Lung (tissue), 12 donors: ENCODE data around the gene GSTM4. TPM values are rescaled to one million over a fixed set of nuclear protein-coding genes. Genes with fewer than 3 reads are reported as not detected.
A peak's percentile ranks its signal among the peaks of the same experiment; 100 is the strongest.

Experiments used
- ATAC-seq: fragments of 200-7000 bp; cut with Tn5 transposase; one replicate; pipeline ENCODE4 v1.9.1; 2020; ENCODE audit warnings: moderate number of reproducible peaks; ENCODE audit not compliant: insufficient read depth, low FRiP score
- DNase-seq, 3 donors: peaks; one replicate each; pipeline ENCODE4 v3.0.0-alpha.2; 2013 to 2017
- H3K27ac ChIP-seq, 2 donors: one replicate each; pipeline ENCODE4 v1.5.1; 2013; ENCODE audit warnings: mild to moderate bottlenecking in 2 of 2, moderate library complexity in 2 of 2, control low read depth in 1 of 2, inconsistent platforms in 1 of 2, low read depth in 1 of 2, low read length in 1 of 2
- H3K27me3 ChIP-seq, 3 donors: one replicate each; pipeline ENCODE4 v1.5.1; 2013; ENCODE audit warnings: low read length in 2 of 3; ENCODE audit not compliant: control insufficient read depth in 3 of 3, insufficient read depth in 3 of 3
- H3K36me3 ChIP-seq, 4 donors: one replicate each; pipeline ENCODE4 v1.5.1; 2013; ENCODE audit warnings: low read length in 4 of 4, mild to moderate bottlenecking in 1 of 4, moderate library complexity in 1 of 4; ENCODE audit not compliant: control insufficient read depth in 4 of 4, insufficient read depth in 4 of 4
- H3K4me1 ChIP-seq, 5 donors: one replicate each; pipeline ENCODE4 v1.5.1; 2013; ENCODE audit warnings: low read length in 5 of 5, mild to moderate bottlenecking in 2 of 5, moderate library complexity in 1 of 5; ENCODE audit not compliant: control insufficient read depth in 5 of 5, insufficient read depth in 5 of 5
- H3K4me3 ChIP-seq: one replicate; pipeline ENCODE4 v1.5.1; 2013; ENCODE audit warnings: mild to moderate bottlenecking, control low read depth, moderate library complexity
- H3K9ac ChIP-seq, 2 donors: one replicate each; pipeline ENCODE4 v1.5.1; 2013; ENCODE audit warnings: low read length in 2 of 2, control low read depth in 1 of 2; ENCODE audit not compliant: insufficient read depth in 1 of 2
- H3K9me3 ChIP-seq, 4 donors: one replicate each; pipeline ENCODE4 v1.5.1; 2013; ENCODE audit warnings: low read length in 3 of 4, mild to moderate bottlenecking in 1 of 4, moderate library complexity in 1 of 4; ENCODE audit not compliant: control insufficient read depth in 4 of 4, insufficient read depth in 3 of 4
- WGBS, 2 donors: extraction: QIAGEN DNeasy Blood & Tissue Kit; methylation state at CpG; one replicate each; pipeline ENCODE4 v1.1.7; 2013; 5-methylcytosine and 5-hydroxymethylcytosine counted together
- polyA plus RNA-seq, 2 donors: library from polyadenylated mRNA; stranded (reverse); fragments of 200-250 nt; gene quantifications; one replicate each; pipeline ENCODE4 v1.2.1, GENCODE V29; 2013
- total RNA-seq, 2 donors: library from RNA; depleted of rRNA in 1 of 2; stranded (reverse); fragments of >200 nt in 1 of 2; gene quantifications; one replicate each; pipeline ENCODE4 v1.2.1, GENCODE V29; 2014 to 2021
- TF ChIP-seq, protein P1 (sequence below): IDR thresholded peaks from 2 replicates; pipeline ENCODE4 v1.5.1; 2012; ENCODE audit warnings: mild to moderate bottlenecking; ENCODE audit errors: control extremely low read depth, extremely low read depth
- donor health status: control.
- donor health status: control.
- donor health status: Bipolar disorder and iron deficiency.
- donor health status: healthy.
- donor health status: DM: yes; HTN: yes; CAD: no.

Gene GSTM4
- total and polyA plus RNA-seq, 4 donors, result 8.8 to 19.7 (median 17.9) TPM

DNA sequence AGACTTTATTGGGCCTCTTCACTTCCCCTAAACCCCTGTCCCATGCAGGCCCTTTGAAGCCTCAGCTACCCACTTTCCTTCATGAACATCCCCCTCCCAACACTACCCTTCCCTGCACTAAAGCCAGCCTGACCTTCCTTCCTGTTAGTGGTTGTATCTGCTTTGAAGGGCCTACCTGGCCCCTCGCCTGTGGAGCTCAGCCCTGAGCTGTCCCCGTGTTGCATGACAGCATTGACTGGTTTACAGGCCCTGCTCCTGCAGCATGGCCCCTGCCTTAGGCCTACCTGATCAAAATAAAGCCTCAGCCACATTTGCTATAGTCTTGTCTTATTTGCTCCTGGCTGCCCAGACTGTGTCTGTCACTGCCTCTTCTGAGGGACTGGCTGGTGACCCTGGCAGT is 5.5 kb downstream of the GSTM4 start:
- WGBS, 2 donors, result 76 to 79% methylated on average over 2 of the region's 2 CpGs
- no peak for ATAC-seq
- no peak overlapping the region for H3K4me3 ChIP-seq
- H3K27me3 ChIP-seq, result no peaks in the 10 kb centered on the region
- DNase-seq, result no peak
- no peaks in the 10 kb centered on the region for H3K9me3 ChIP-seq
- no peak overlapping the region for H3K9ac ChIP-seq
- peaks cover 0 to 6% (median 0%) of the 10 kb centered on the region in 5 donors for H3K4me1 ChIP-seq
- TF ChIP-seq, protein P1, sequence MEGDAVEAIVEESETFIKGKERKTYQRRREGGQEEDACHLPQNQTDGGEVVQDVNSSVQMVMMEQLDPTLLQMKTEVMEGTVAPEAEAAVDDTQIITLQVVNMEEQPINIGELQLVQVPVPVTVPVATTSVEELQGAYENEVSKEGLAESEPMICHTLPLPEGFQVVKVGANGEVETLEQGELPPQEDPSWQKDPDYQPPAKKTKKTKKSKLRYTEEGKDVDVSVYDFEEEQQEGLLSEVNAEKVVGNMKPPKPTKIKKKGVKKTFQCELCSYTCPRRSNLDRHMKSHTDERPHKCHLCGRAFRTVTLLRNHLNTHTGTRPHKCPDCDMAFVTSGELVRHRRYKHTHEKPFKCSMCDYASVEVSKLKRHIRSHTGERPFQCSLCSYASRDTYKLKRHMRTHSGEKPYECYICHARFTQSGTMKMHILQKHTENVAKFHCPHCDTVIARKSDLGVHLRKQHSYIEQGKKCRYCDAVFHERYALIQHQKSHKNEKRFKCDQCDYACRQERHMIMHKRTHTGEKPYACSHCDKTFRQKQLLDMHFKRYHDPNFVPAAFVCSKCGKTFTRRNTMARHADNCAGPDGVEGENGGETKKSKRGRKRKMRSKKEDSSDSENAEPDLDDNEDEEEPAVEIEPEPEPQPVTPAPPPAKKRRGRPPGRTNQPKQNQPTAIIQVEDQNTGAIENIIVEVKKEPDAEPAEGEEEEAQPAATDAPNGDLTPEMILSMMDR, result no peak
- peaks cover 0 to 10% (median 1%) of the 10 kb centered on the region in 4 donors for H3K36me3 ChIP-seq
- no peak overlapping the region for H3K27ac ChIP-seq

DNA sequence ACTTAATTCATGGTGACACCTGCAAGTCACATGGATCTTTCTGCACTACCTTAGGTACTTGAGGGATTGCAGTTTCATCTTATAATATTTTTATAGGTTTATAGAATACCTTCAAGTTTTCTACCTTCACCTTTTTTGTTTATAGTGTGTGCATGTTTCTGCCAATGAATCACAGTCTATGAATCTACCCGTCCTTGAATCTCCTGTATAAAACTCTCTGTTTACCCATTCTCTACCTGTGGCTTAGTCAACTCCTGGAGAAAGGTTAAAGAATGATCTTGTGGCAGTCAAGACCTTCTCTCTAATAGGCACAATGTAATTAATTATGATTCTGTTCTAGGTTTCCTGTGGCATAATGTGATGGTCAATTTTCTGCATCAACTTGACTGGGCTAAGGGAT is 8.8 kb downstream of the GSTM4 start:
- TF ChIP-seq, protein P1, result no peak
- no peak overlapping the region for H3K27ac ChIP-seq
- H3K27me3 ChIP-seq, result no peaks in the 10 kb centered on the region
- no peaks in the 10 kb centered on the region for H3K9me3 ChIP-seq
- 95 to 97% methylated on average over 1 of the region's 1 CpG for WGBS, 2 donors
- no peak overlapping the region for H3K9ac ChIP-seq
- ATAC-seq, result no peak
- peaks cover 0 to 7% (median 2%) of the 10 kb centered on the region in 5 donors for H3K4me1 ChIP-seq
- DNase-seq, result no peak
- H3K36me3 ChIP-seq, result peaks cover 0 to 4% (median 1%) of the 10 kb centered on the region in 4 donors
- no peak overlapping the region for H3K4me3 ChIP-seq

DNA sequence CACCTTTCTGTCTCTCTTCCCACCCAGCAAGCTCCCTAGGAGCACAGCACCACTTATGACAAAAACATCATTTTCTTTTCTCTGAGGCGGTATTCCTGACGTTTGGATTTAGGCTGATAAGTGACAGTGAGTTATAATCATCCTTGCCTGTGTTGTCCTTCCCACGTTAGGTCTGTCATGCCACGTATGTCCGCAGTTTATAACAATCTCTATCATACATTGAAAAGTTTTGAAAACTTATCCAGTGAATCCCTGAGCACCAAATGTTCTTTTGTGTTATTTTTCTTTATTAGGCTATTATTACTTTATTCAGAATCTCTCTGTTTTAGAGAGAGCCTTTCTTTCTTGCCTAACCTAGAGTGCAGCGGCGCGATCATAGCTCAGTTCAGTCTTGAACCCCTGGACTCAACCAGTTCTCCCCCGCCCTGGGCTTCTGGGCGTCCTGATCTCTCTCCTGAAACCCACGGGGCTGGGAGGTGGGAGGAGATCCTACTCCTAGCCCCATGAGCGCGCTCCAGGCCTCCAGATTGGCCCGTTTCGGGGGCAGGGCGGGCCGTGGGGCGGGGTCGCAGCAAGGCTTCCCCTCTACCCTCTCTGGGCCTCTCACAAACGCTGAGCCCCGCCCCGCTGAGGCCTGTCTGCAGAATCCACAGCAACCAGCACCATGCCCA is 11.7 kb downstream of the GSTM4 start, which contains the start of gene GSTM2:
GSTM2 (plus strand) TSS at position 606 of the 671 bp plus-strand sequence; CDS start at position 665, 59 bp downstream.
- peak; percentile 97 for ATAC-seq
- DNase-seq, result peak; percentile 95 to 97 (median 95)
- peak within 1 kb of the TSS; percentile 47 for H3K4me3 ChIP-seq
- no peaks in the 10 kb centered on the region for H3K9me3 ChIP-seq
- H3K36me3 ChIP-seq, result peaks cover 0 to 1% (median 0%) of the 10 kb centered on the region in 4 donors
- H3K9ac ChIP-seq, result peak within 1 kb of the TSS; percentile 60 to 88
- TF ChIP-seq, protein P1, result no peak
- no peak within 1 kb of the TSS for H3K27ac ChIP-seq
- H3K4me1 ChIP-seq, result peaks cover 0 to 4% (median 0%) of the 10 kb centered on the region in 5 donors
- no peaks in the 10 kb centered on the region for H3K27me3 ChIP-seq
- 13% methylated on average over 22 of the region's 22 CpGs for WGBS, 2 donors
